Measurements from ENCODE around the gene PURB.

Gene PURB

GRCh38 chr7:44918029-44918428 is 32.7 kb upstream of the PURB start:
- DNase-seq (ENCODE audit: extremely low read depth, low read depth), result no peak
- TF ChIP-seq, protein P1, sequence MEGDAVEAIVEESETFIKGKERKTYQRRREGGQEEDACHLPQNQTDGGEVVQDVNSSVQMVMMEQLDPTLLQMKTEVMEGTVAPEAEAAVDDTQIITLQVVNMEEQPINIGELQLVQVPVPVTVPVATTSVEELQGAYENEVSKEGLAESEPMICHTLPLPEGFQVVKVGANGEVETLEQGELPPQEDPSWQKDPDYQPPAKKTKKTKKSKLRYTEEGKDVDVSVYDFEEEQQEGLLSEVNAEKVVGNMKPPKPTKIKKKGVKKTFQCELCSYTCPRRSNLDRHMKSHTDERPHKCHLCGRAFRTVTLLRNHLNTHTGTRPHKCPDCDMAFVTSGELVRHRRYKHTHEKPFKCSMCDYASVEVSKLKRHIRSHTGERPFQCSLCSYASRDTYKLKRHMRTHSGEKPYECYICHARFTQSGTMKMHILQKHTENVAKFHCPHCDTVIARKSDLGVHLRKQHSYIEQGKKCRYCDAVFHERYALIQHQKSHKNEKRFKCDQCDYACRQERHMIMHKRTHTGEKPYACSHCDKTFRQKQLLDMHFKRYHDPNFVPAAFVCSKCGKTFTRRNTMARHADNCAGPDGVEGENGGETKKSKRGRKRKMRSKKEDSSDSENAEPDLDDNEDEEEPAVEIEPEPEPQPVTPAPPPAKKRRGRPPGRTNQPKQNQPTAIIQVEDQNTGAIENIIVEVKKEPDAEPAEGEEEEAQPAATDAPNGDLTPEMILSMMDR (IDR thresholded peaks at IDR 0.05; ENCODE audit: low read depth, low read length, missing control alignments), result no peak
- H3K4me3 ChIP-seq (replicated peaks; ENCODE audit: low read depth, low read length), result no peak overlapping the region

DNA sequence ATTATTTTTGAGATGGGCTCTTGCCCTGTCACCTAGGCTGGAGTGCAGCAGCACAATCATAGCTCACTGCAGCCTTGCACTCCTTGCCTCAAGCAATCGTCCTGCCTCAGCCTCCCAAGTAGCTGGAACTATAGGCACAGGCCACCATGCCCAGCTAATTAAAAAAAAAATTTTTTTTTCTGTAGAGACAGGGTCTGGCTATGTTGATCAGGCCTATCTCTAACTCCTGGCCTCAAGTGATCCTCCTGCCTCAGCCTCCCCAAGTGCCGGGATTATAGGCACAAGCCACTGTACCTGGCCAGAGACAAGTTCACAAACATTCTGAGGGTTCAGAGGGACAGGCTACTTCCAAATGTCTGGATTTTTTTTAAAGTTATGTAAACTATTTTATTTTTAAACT is 32.1 kb upstream of the PURB start:
- H3K4me3 ChIP-seq (replicated peaks; ENCODE audit: low read depth, low read length), result no peak overlapping the region
- no peak for DNase-seq (ENCODE audit: extremely low read depth, low read depth)
- TF ChIP-seq, protein P1 (IDR thresholded peaks at IDR 0.05; ENCODE audit: low read depth, low read length, missing control alignments), result no peak

- TF ChIP-seq, protein P1 (IDR thresholded peaks at IDR 0.05; ENCODE audit: low read depth, low read length, missing control alignments), result no peak
- DNase-seq (ENCODE audit: extremely low read depth, low read depth), result no peak
- no peak overlapping the region for H3K4me3 ChIP-seq (replicated peaks; ENCODE audit: low read depth, low read length)
These were observed 29.8 kb upstream of the PURB start for GRCh38 chr7:44914992-44915607.

GRCh38 chr7:44912775-44913347 is 27.5 kb upstream of the PURB start:
- H3K4me3 ChIP-seq (replicated peaks; ENCODE audit: low read depth, low read length), result no peak overlapping the region
- DNase-seq (ENCODE audit: extremely low read depth, low read depth), result no peak
- TF ChIP-seq, protein P1 (IDR thresholded peaks at IDR 0.05; ENCODE audit: low read depth, low read length, missing control alignments), result no peak

DNA sequence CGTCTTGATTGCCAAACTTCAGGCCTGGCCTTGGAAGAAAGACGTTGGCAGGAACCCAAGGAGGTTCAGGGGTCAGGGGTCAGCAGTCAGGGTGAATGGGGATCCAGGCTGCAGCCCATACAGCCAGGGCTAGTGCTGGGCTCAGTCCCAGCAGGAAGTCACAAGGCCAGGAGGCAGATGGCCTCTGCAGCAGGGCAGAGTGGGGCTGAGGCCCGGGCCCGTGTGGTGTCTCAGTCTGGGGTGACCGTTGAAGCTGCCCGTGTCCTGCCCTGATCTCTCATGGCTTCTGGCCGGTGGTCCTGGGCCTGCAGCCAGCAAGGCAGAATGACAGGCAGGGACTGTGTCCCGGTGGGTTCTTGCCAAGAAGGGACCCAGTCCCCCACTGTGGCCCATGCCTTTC is 26.6 kb upstream of the PURB start:
- TF ChIP-seq, protein P1 (IDR thresholded peaks at IDR 0.05; ENCODE audit: low read depth, low read length, missing control alignments), result no peak
- no peak overlapping the region for H3K4me3 ChIP-seq (replicated peaks; ENCODE audit: low read depth, low read length)
- no peak for DNase-seq (ENCODE audit: extremely low read depth, low read depth)

DNA sequence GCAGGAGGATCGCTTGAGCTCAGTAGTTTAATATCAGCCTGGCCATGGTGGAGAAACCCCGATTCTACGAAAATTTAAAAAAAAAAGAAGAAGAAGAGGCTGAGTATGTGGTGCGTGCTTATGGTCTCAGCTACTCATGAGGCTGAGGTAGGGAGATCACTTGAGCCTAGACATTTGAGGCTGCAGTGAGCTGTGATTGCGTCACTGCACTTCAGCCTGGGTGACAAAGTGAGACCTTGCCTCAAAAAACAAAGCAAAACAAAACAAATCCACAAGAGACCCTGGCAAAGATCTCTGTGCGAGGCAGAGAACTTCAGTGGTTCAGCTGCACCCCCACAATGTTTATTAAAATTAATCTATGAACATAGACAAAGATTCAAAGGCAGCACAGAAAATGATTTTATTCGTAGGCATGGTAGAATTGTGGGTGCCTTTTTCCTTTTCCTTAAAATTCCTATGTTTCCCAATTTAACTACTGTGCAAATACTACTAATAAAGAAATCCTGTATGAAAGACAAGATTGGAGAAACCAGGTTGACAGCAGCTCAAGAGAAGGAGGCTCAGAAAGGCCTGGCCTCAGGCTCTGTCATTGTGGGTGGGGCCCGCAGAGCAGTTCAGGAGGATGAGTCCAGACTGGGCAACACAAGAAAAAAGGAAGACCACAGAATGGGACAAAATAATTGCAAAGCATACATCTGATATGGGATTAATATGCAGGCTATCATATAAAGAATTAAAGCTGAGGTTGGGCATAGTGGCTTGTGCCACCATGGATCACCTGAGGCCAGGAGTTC is 24.5 kb upstream of the PURB start:
- DNase-seq (ENCODE audit: extremely low read depth, low read depth), result no peak
- no peak overlapping the region for H3K4me3 ChIP-seq (replicated peaks; ENCODE audit: low read depth, low read length)
- TF ChIP-seq, protein P1 (IDR thresholded peaks at IDR 0.05; ENCODE audit: low read depth, low read length, missing control alignments), result no peak

Measured in HFF-Myc (cell line).